NCI-H446 (cell line): ENCODE results near the gene TRAPPC11.

Experiments
- DNase-seq, 2 experiments: peaks; one replicate each; lab custom pipeline; 2025; lab: John Stamatoyannopoulos, UW

Gene TRAPPC11

GRCh38 chr4:183758061-183758757 is 99.1 kb downstream of the TRAPPC11 start:
- no peak for DNase-seq

- DNase-seq = no peak
These were observed 99.8 kb downstream of the TRAPPC11 start for GRCh38 chr4:183758758-183759447.

GRCh38 chr4:183760326-183760725 is 101.2 kb downstream of the TRAPPC11 start:
- no peak for DNase-seq
